GM12878 (cell line): ENCODE results near the gene DEFB132.

ENCODE experiments used
- BCL11A ChIP-seq: IDR thresholded peaks from 2 replicates; pipeline ENCODE4 v1.6.1; 2011; ENCODE audit warnings: low read depth, low read length
- CEBPB ChIP-seq, 2 experiments: fragments of 150-350 bp in 1 of 2; IDR thresholded peaks; 2 replicates each; pipeline ENCODE4 v1.6.1; 2012 to 2014; ENCODE audit warnings: low read depth in 2 of 2, low read length in 2 of 2, borderline replicate concordance in 1 of 2, inconsistent platforms in 1 of 2
- CREB1 ChIP-seq: IDR thresholded peaks from 2 replicates; pipeline ENCODE4 v1.6.1; 2012; ENCODE audit warnings: low read depth, mild to moderate bottlenecking, inconsistent platforms
- EZH2 ChIP-seq: IDR thresholded peaks from 2 replicates; pipeline ENCODE4 v1.6.1; 2012; ENCODE audit warnings: low read depth, mild to moderate bottlenecking, control low read depth, inconsistent platforms, low read length, borderline replicate concordance; ENCODE audit not compliant: control insufficient read depth
- HDAC6 ChIP-seq: fragments of 200-600 bp; sonication (generic); IDR thresholded peaks from one replicate; pipeline ENCODE4 v1.8.0; 2017; ENCODE audit warnings: antibody characterized with exemption; ENCODE audit not compliant: unreplicated experiment
- PBX3 ChIP-seq: IDR thresholded peaks from 2 replicates; pipeline ENCODE4 v1.6.1; 2011; ENCODE audit warnings: mild to moderate bottlenecking, low read depth, low read length, moderate library complexity; ENCODE audit not compliant: insufficient replicate concordance
- POLR2AphosphoS5 ChIP-seq: IDR thresholded peaks from 2 replicates; pipeline ENCODE4 v1.6.1; 2011; ENCODE audit warnings: mild to moderate bottlenecking, low read length, inconsistent platforms
- RCOR1 ChIP-seq: conservative IDR thresholded peaks from 2 replicates; pipeline ENCODE4 v1.6.1; 2012; ENCODE audit warnings: low read depth, low read length, improper control_type of control experiment
- SIN3A ChIP-seq: IDR thresholded peaks from 2 replicates; pipeline ENCODE4 v1.6.1; 2012; ENCODE audit warnings: low read depth, low read length, improper control_type of control experiment
- ZZZ3 ChIP-seq: IDR thresholded peaks from 2 replicates; pipeline ENCODE4 v1.6.1; 2011; ENCODE audit warnings: low read depth; ENCODE audit not compliant: control insufficient read depth, insufficient read length
- TF ChIP-seq, protein P1 (sequence below): IDR thresholded peaks from 2 replicates; pipeline ENCODE4 v1.6.1; 2011; ENCODE audit warnings: low read depth, low read length, improper control_type of control experiment, borderline replicate concordance

- TF ChIP-seq HDAC6 (no peak), BCL11A (no peak), ZZZ3 (no peak), POLR2AphosphoS5 (no peak), CEBPB (IDR thresholded peaks at IDR 0.05; ENCODE audit: borderline replicate concordance in 1 of 2, low read depth in 2 of 2, low read length in 2 of 2) (no peak), RCOR1 (no peak), CREB1 (no peak), PBX3 (no peak), EZH2 (no peak), SIN3A (no peak)
- TF ChIP-seq, protein P1, sequence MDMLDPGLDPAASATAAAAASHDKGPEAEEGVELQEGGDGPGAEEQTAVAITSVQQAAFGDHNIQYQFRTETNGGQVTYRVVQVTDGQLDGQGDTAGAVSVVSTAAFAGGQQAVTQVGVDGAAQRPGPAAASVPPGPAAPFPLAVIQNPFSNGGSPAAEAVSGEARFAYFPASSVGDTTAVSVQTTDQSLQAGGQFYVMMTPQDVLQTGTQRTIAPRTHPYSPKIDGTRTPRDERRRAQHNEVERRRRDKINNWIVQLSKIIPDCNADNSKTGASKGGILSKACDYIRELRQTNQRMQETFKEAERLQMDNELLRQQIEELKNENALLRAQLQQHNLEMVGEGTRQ = no peak
Observed at GRCh38 chr20:219290-220115, 38.0 kb upstream of the DEFB132 start.
